ENCODE data around the gene PRR23E.

Gene PRR23E

GRCh38 chr3:127210654-127210943 lies 17.7 kb downstream of the PRR23E start:
- DNase-seq = no peak

GRCh38 chr3:127211118-127212060 lies 18.5 kb downstream of the PRR23E start:
- no peak for DNase-seq

- no peak for DNase-seq
Measured at GRCh38 chr3:127212231-127212630, 19.3 kb downstream of the PRR23E start.

GRCh38 chr3:127212711-127213110 lies 19.8 kb downstream of the PRR23E start:
- no peak for DNase-seq

GRCh38 chr3:127213381-127213918 lies 20.5 kb downstream of the PRR23E start:
- DNase-seq = no peak

- no peak for DNase-seq
Measured at GRCh38 chr3:127214975-127215374, 22.0 kb downstream of the PRR23E start.

GRCh38 chr3:127215714-127216414 lies 22.9 kb downstream of the PRR23E start:
- no peak for DNase-seq

GRCh38 chr3:127216415-127217261 lies 23.7 kb downstream of the PRR23E start:
- no peak for DNase-seq

- no peak for DNase-seq
Measured at GRCh38 chr3:127217596-127218453, 24.9 kb downstream of the PRR23E start.

- no peak for DNase-seq
Measured at GRCh38 chr3:127218454-127218922, 25.6 kb downstream of the PRR23E start.

GRCh38 chr3:127220497-127220896 lies 27.6 kb downstream of the PRR23E start:
- no peak for DNase-seq

GRCh38 chr3:127221037-127221436 lies 28.1 kb downstream of the PRR23E start:
- no peak for DNase-seq

- DNase-seq = no peak
Measured at GRCh38 chr3:127221446-127222035, 28.6 kb downstream of the PRR23E start.

GRCh38 chr3:127222163-127222562 lies 29.2 kb downstream of the PRR23E start:
- DNase-seq = no peak

- no peak for DNase-seq
Measured at GRCh38 chr3:127222664-127223063, 29.7 kb downstream of the PRR23E start.

GRCh38 chr3:127224118-127224517 lies 31.2 kb downstream of the PRR23E start:
- no peak for DNase-seq

GRCh38 chr3:127226457-127226856 lies 33.5 kb downstream of the PRR23E start:
- DNase-seq = no peak

- DNase-seq = no peak
Measured at GRCh38 chr3:127226946-127227842, 34.3 kb downstream of the PRR23E start.

- no peak for DNase-seq
Measured at GRCh38 chr3:127228866-127229265, 35.9 kb downstream of the PRR23E start.

- no peak for DNase-seq
Measured at GRCh38 chr3:127233371-127233770, 40.4 kb downstream of the PRR23E start.
